Measurements from ENCODE around the gene CDC20.

Gene CDC20

GRCh38 chr1:43372172-43372571 is 13.4 kb downstream of the CDC20 start:
- Histone ChIP-seq H4K5ac (ENCODE audit: low read length) (no peak overlapping the region), H3K79me1 (ENCODE audit: low read length) (peaks cover under 1% of the 10 kb centered on the region), H2BK15ac (replicated peaks; ENCODE audit: low read depth) (no peak overlapping the region), H3K4me1 (ENCODE audit: control insufficient read depth, low read depth, low read length) (peaks cover 5% of the 10 kb centered on the region), H3K27me3 (ENCODE audit: insufficient read depth, low read length, poor library complexity) (no peaks in the 10 kb centered on the region), H3K79me2 (ENCODE audit: control insufficient read depth, insufficient read depth, low read length) (no peaks in the 10 kb centered on the region), H3K36me3 (ENCODE audit: control insufficient read depth, insufficient read depth, low read length) (no peaks in the 10 kb centered on the region), H2AK5ac (ENCODE audit: low read length) (no peak overlapping the region), H2BK5ac (ENCODE audit: low read length) (no peak overlapping the region), H3K4me3 (ENCODE audit: low read length) (no peak overlapping the region), H3K9ac (ENCODE audit: low read length) (no peak overlapping the region), H3K4me2 (ENCODE audit: low read length) (no peak overlapping the region), H3K56ac (ENCODE audit: low read length) (no peak overlapping the region), H3K27ac (ENCODE audit: low read depth, low read length) (no peak overlapping the region), H3K18ac (ENCODE audit: low read length) (no peak overlapping the region), H3K4ac (ENCODE audit: low read depth, low read length) (no peak overlapping the region), H4K8ac (ENCODE audit: low read depth, low read length) (no peak overlapping the region), H3K23ac (ENCODE audit: low read length) (no peak overlapping the region), H2BK120ac (ENCODE audit: low read depth, low read length) (no peak overlapping the region)
- no CpG with 5 or more reads among the region's 5 CpGs for WGBS (ENCODE audit: extremely low coverage, insufficient coverage, low lambda C conversion rate)
- no peak for DNase-seq

DNA sequence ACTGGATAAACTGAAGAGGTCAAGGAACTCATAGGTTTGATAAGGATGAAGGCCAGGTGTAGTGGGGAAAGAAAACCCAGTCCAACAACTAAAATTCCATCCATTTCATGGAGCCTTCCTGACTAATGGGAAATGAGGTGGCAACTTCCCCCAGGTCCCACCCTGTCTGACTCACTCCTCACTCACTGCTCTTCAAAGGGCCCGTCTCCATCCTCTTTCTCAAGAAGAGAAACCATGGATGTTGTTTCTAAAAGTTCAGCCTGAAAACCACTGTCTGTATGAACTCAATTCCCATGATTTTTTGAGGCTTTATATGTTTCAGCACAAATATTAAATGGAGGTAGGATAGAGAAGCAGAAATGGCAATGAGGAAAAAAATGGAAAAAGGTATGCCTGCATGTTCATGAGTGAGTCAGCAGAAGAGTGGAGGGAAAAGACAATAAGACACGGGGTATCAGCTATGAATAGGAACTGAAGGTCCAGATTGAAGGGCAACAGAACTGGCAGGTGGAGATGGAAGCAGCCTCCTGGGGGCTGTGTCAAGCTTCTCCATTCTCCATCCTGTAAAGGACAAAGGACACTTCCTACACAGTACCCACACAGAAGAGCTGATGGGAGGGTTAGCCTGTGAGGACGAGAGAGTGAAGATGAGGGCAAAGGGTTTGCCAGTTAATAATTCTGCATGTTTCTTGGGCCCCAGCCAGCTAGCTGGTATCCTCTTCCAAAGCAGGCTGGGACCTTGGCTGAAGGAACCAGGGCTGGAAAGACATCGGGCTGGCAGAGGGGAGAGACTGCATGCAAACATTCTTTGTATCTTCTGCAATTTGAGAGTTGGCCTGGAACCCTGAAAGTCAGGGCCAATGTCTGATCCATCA is 14.5 kb downstream of the CDC20 start:
- H2BK5ac ChIP-seq (ENCODE audit: low read length), result no peak overlapping the region
- no peak overlapping the region for H3K4ac ChIP-seq (ENCODE audit: low read depth, low read length)
- H4K8ac ChIP-seq (ENCODE audit: low read depth, low read length), result no peak overlapping the region
- H3K79me2 ChIP-seq (ENCODE audit: control insufficient read depth, insufficient read depth, low read length), result no peaks in the 10 kb centered on the region
- H3K4me2 ChIP-seq (ENCODE audit: low read length), result no peak overlapping the region
- H3K4me1 ChIP-seq (ENCODE audit: control insufficient read depth, low read depth, low read length), result peaks cover 5% of the 10 kb centered on the region
- H3K56ac ChIP-seq (ENCODE audit: low read length), result no peak overlapping the region
- H3K9ac ChIP-seq (ENCODE audit: low read length), result no peak overlapping the region
- DNase-seq, result no peak
- H3K27ac ChIP-seq (ENCODE audit: low read depth, low read length), result no peak overlapping the region
- H3K27me3 ChIP-seq (ENCODE audit: insufficient read depth, low read length, poor library complexity), result no peaks in the 10 kb centered on the region
- H3K23ac ChIP-seq (ENCODE audit: low read length), result no peak overlapping the region
- H3K18ac ChIP-seq (ENCODE audit: low read length), result no peak overlapping the region
- H3K4me3 ChIP-seq (ENCODE audit: low read length), result no peak overlapping the region
- WGBS (ENCODE audit: extremely low coverage, insufficient coverage, low lambda C conversion rate), result no CpG with 5 or more reads among the region's 4 CpGs
- no peak overlapping the region for H2BK120ac ChIP-seq (ENCODE audit: low read depth, low read length)
- H2AK5ac ChIP-seq (ENCODE audit: low read length), result no peak overlapping the region
- no peaks in the 10 kb centered on the region for H3K79me1 ChIP-seq (ENCODE audit: low read length)
- H4K5ac ChIP-seq (ENCODE audit: low read length), result no peak overlapping the region
- H3K36me3 ChIP-seq (ENCODE audit: control insufficient read depth, insufficient read depth, low read length), result no peaks in the 10 kb centered on the region
- no peak overlapping the region for H2BK15ac ChIP-seq (replicated peaks; ENCODE audit: low read depth)

GRCh38 chr1:43376723-43377235 is 18.0 kb downstream of the CDC20 start:
- no peak overlapping the region for H4K5ac ChIP-seq (ENCODE audit: low read length)
- no peak overlapping the region for H3K23ac ChIP-seq (ENCODE audit: low read length)
- no peak overlapping the region for H4K8ac ChIP-seq (ENCODE audit: low read depth, low read length)
- no peak overlapping the region for H3K27ac ChIP-seq (ENCODE audit: low read depth, low read length)
- no peak overlapping the region for H3K18ac ChIP-seq (ENCODE audit: low read length)
- H2BK120ac ChIP-seq (ENCODE audit: low read depth, low read length), result no peak overlapping the region
- H2BK15ac ChIP-seq (replicated peaks; ENCODE audit: low read depth), result no peak overlapping the region
- H3K36me3 ChIP-seq (ENCODE audit: control insufficient read depth, insufficient read depth, low read length), result no peaks in the 10 kb centered on the region
- no peak overlapping the region for H3K4ac ChIP-seq (ENCODE audit: low read depth, low read length)
- no peak overlapping the region for H2AK5ac ChIP-seq (ENCODE audit: low read length)
- H3K79me1 ChIP-seq (ENCODE audit: low read length), result no peaks in the 10 kb centered on the region
- no peaks in the 10 kb centered on the region for H3K79me2 ChIP-seq (ENCODE audit: control insufficient read depth, insufficient read depth, low read length)
- WGBS (ENCODE audit: extremely low coverage, insufficient coverage, low lambda C conversion rate), result no CpG with 5 or more reads among the region's 7 CpGs
- no peak overlapping the region for H3K56ac ChIP-seq (ENCODE audit: low read length)
- no peaks in the 10 kb centered on the region for H3K4me1 ChIP-seq (ENCODE audit: control insufficient read depth, low read depth, low read length)
- H3K4me2 ChIP-seq (ENCODE audit: low read length), result no peak overlapping the region
- H3K9ac ChIP-seq (ENCODE audit: low read length), result no peak overlapping the region
- H3K27me3 ChIP-seq (ENCODE audit: insufficient read depth, low read length, poor library complexity), result no peaks in the 10 kb centered on the region
- no peak overlapping the region for H3K4me3 ChIP-seq (ENCODE audit: low read length)
- H2BK5ac ChIP-seq (ENCODE audit: low read length), result no peak overlapping the region
- DNase-seq, result no peak

DNA sequence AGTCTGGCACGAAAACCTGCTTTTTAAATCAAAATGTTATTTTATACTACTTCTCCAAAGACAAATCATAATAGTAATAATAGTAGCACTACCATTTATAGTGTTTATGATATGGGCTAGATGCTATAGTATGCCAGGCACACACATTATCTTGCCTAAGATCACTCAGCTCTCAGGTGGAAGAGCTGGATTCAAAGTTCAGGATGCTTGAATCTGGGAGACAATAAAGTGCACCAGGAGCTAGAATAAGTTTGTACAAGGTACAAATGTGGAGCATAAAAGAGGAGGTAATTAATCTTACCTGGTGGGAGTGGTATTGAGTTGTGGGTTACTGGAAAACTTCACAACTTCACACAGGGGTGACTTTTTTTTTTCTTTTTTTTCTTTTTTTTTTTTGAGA is 19.1 kb downstream of the CDC20 start:
- DNase-seq, result no peak
- Histone ChIP-seq H4K5ac (ENCODE audit: low read length) (no peak overlapping the region), H3K4me1 (ENCODE audit: control insufficient read depth, low read depth, low read length) (no peaks in the 10 kb centered on the region), H3K56ac (ENCODE audit: low read length) (no peak overlapping the region), H2AK5ac (ENCODE audit: low read length) (no peak overlapping the region), H3K18ac (ENCODE audit: low read length) (no peak overlapping the region), H3K36me3 (ENCODE audit: control insufficient read depth, insufficient read depth, low read length) (no peaks in the 10 kb centered on the region), H3K4me2 (ENCODE audit: low read length) (no peak overlapping the region), H3K79me2 (ENCODE audit: control insufficient read depth, insufficient read depth, low read length) (no peaks in the 10 kb centered on the region), H2BK120ac (ENCODE audit: low read depth, low read length) (no peak overlapping the region), H4K8ac (ENCODE audit: low read depth, low read length) (no peak overlapping the region), H3K4ac (ENCODE audit: low read depth, low read length) (no peak overlapping the region), H3K27me3 (ENCODE audit: insufficient read depth, low read length, poor library complexity) (no peaks in the 10 kb centered on the region), H3K23ac (ENCODE audit: low read length) (no peak overlapping the region), H3K4me3 (ENCODE audit: low read length) (no peak overlapping the region), H2BK5ac (ENCODE audit: low read length) (no peak overlapping the region), H2BK15ac (replicated peaks; ENCODE audit: low read depth) (no peak overlapping the region), H3K79me1 (ENCODE audit: low read length) (no peaks in the 10 kb centered on the region), H3K9ac (ENCODE audit: low read length) (no peak overlapping the region), H3K27ac (ENCODE audit: low read depth, low read length) (no peak overlapping the region)
- no CpG with 5 or more reads among the region's 1 CpG for WGBS (ENCODE audit: extremely low coverage, insufficient coverage, low lambda C conversion rate)

DNA sequence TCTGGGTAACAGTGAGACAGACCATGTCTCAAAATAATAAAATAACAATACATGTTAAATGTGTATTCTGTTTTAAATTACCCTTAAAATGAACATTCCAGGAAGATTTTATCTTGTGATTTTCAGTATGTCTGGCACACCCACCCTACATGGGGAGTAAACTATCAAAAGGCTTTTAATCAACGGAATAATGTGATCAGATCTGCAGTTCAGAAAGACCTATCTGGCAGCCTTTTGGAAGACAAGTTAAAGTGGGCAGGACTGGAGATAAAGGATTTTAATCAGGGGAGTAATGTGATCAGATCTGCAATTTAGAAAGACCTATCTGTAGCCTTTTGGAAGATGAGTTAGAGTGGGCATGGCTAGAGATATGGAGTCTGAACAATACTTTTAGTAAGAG is 20.7 kb downstream of the CDC20 start:
- no peaks in the 10 kb centered on the region for H3K27me3 ChIP-seq (ENCODE audit: insufficient read depth, low read length, poor library complexity)
- no peak overlapping the region for H3K56ac ChIP-seq (ENCODE audit: low read length)
- H3K36me3 ChIP-seq (ENCODE audit: control insufficient read depth, insufficient read depth, low read length), result no peaks in the 10 kb centered on the region
- H3K18ac ChIP-seq (ENCODE audit: low read length), result no peak overlapping the region
- H4K8ac ChIP-seq (ENCODE audit: low read depth, low read length), result no peak overlapping the region
- H4K5ac ChIP-seq (ENCODE audit: low read length), result no peak overlapping the region
- H3K79me2 ChIP-seq (ENCODE audit: control insufficient read depth, insufficient read depth, low read length), result no peaks in the 10 kb centered on the region
- no peak overlapping the region for H3K4me2 ChIP-seq (ENCODE audit: low read length)
- DNase-seq, result no peak
- H2BK15ac ChIP-seq (replicated peaks; ENCODE audit: low read depth), result no peak overlapping the region
- no peaks in the 10 kb centered on the region for H3K4me1 ChIP-seq (ENCODE audit: control insufficient read depth, low read depth, low read length)
- no peak overlapping the region for H3K4me3 ChIP-seq (ENCODE audit: low read length)
- no peak overlapping the region for H3K4ac ChIP-seq (ENCODE audit: low read depth, low read length)
- no CpG with 5 or more reads among the region's 1 CpG for WGBS (ENCODE audit: extremely low coverage, insufficient coverage, low lambda C conversion rate)
- no peak overlapping the region for H2AK5ac ChIP-seq (ENCODE audit: low read length)
- no peak overlapping the region for H3K23ac ChIP-seq (ENCODE audit: low read length)
- H2BK120ac ChIP-seq (ENCODE audit: low read depth, low read length), result no peak overlapping the region
- H3K79me1 ChIP-seq (ENCODE audit: low read length), result no peaks in the 10 kb centered on the region
- H3K9ac ChIP-seq (ENCODE audit: low read length), result no peak overlapping the region
- H2BK5ac ChIP-seq (ENCODE audit: low read length), result no peak overlapping the region
- H3K27ac ChIP-seq (ENCODE audit: low read depth, low read length), result no peak overlapping the region

All from mesendoderm (in vitro differentiated cells).